ENCODE measurements around the gene PRPF4.

Gene PRPF4

DNA sequence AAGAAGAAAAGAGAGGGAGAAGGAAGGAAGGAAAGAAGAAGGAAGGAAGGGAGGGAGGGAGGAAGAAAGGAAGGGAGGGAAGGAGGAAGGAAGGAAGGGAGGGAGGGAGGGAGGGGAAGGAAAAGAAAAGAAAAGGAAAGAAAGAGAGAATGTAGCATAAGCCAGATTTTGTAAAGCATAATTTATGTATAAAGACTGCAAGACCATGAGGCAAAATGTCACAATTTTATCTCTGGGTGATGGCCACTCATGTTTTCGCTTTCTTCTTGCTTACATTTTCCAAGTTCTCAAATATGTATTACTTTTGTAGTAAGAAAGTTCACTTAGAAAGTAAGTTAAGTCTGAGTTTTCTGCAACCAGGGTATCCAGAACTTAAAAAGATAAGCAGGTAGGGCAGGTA lies 31.1 kb downstream of the PRPF4 start:
- H3K9ac ChIP-seq (ENCODE audit: low read depth in 1 of 2, low read length in 2 of 2): no peak overlapping the region
- H3K4me1 ChIP-seq (ENCODE audit: control insufficient read depth in 1 of 2, insufficient read depth in 2 of 2, low read length in 2 of 2): peaks cover 7 to 11% of the 10 kb centered on the region in 2 donors
- H3K36me3 ChIP-seq (ENCODE audit: control insufficient read depth in 1 of 2, insufficient read depth in 2 of 2, low read length in 2 of 2): no peaks in the 10 kb centered on the region
- no peak overlapping the region for H3K27ac ChIP-seq (ENCODE audit: low read depth, low read length)
- no peaks in the 10 kb centered on the region for H3K9me3 ChIP-seq (ENCODE audit: control insufficient read depth in 1 of 2, low read length in 2 of 2)
- H3K27me3 ChIP-seq (ENCODE audit: control insufficient read depth in 1 of 2, insufficient read depth in 2 of 2, low read length in 2 of 2): no peaks in the 10 kb centered on the region
- H3K4me3 ChIP-seq (ENCODE audit: low read depth in 1 of 2, low read length in 2 of 2): no peak overlapping the region

DNA sequence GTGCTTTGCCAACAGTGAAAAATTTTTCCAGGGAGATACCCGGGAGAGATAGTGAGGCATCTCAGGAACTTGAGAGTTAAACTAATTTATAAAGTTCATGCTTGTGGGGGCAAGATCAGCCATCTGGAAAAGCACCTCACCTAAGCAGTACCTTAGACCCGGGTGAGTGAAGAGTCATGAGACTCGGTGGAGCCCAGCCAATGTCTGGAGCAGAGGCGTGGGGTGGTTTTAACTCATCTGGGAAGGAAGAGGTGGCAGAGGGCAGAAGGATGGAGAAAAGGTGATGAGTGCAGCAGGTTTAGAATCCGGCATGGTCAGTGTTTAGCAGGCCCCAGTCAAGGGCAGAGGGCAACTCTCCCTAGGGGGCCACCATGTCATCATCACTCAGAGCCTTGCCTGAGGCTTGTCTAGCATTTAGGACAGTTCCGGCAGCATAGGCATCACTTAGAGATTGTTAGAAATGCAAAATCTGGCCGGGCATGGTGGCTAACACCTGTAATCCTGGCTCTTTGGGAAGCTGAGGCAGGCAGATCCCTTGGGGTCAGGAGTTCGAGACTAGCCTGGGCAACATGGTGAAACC lies 32.0 kb downstream of the PRPF4 start:
- Histone ChIP-seq H3K4me3 (ENCODE audit: low read depth in 1 of 2, low read length in 2 of 2) (no peak overlapping the region), H3K27me3 (ENCODE audit: control insufficient read depth in 1 of 2, insufficient read depth in 2 of 2, low read length in 2 of 2) (no peaks in the 10 kb centered on the region), H3K27ac (ENCODE audit: low read depth, low read length) (no peak overlapping the region), H3K9me3 (ENCODE audit: control insufficient read depth in 1 of 2, low read length in 2 of 2) (no peaks in the 10 kb centered on the region), H3K9ac (ENCODE audit: low read depth in 1 of 2, low read length in 2 of 2) (no peak overlapping the region), H3K36me3 (ENCODE audit: control insufficient read depth in 1 of 2, insufficient read depth in 2 of 2, low read length in 2 of 2) (no peaks in the 10 kb centered on the region), H3K4me1 (ENCODE audit: control insufficient read depth in 1 of 2, insufficient read depth in 2 of 2, low read length in 2 of 2) (peaks cover 6 to 7% of the 10 kb centered on the region in 2 donors)

DNA sequence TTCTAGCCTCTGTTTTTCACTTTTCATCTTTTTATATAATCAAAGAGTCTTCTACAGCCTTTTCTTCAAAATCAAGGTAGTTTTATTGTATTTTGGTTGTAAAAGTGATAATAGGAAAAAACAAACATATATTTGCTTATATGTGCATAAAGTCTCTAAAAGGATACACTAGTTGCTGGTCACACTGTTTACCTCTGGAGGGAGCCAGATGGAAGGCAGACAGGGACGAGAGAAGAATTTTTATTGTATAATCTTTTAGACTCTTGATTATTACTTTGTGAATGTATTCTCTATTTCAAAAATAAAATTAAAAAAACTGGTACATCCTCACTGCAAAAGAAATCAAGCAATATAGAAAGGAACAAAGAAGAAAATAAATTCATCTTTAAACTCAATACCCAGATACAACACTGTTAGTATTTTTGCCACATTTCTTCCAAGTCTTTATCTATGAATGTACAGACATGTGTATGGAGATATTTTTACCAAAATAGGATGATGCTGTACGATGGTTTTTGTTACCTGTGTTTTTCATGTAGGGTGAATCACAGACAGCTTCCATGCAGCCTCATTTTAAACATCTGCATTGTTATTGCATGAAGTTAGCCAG lies 33.9 kb downstream of the PRPF4 start:
- Histone ChIP-seq H3K4me3 (ENCODE audit: low read depth in 1 of 2, low read length in 2 of 2) (no peak overlapping the region), H3K9me3 (ENCODE audit: control insufficient read depth in 1 of 2, low read length in 2 of 2) (no peaks in the 10 kb centered on the region), H3K4me1 (ENCODE audit: control insufficient read depth in 1 of 2, insufficient read depth in 2 of 2, low read length in 2 of 2) (no peaks in the 10 kb centered on the region), H3K27me3 (ENCODE audit: control insufficient read depth in 1 of 2, insufficient read depth in 2 of 2, low read length in 2 of 2) (no peaks in the 10 kb centered on the region), H3K27ac (ENCODE audit: low read depth, low read length) (no peak overlapping the region), H3K36me3 (ENCODE audit: control insufficient read depth in 1 of 2, insufficient read depth in 2 of 2, low read length in 2 of 2) (no peaks in the 10 kb centered on the region), H3K9ac (ENCODE audit: low read depth in 1 of 2, low read length in 2 of 2) (no peak overlapping the region)

DNA sequence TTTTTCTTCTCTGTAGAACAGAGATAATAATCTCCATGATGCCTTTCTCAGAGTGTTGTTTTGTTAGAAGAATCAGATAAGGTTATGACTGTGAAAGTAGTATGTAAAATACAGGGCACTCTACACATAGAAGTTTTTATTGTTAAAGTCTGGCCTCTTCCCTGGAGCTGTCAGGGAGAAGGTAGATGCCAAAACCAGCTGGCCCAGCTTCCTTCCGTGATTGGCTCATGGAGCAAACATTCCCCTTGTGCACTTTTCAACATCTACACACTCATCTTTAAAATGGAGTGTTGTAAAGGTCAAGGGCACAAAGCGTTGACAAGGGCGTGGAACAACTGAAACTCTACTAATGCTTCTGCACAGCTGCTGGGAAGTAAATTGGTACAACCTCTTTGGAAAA lies 35.1 kb downstream of the PRPF4 start:
- no peak overlapping the region for H3K9ac ChIP-seq (ENCODE audit: low read depth in 1 of 2, low read length in 2 of 2)
- H3K9me3 ChIP-seq (ENCODE audit: control insufficient read depth in 1 of 2, low read length in 2 of 2): no peaks in the 10 kb centered on the region
- H3K36me3 ChIP-seq (ENCODE audit: control insufficient read depth in 1 of 2, insufficient read depth in 2 of 2, low read length in 2 of 2): no peaks in the 10 kb centered on the region
- no peak overlapping the region for H3K4me3 ChIP-seq (ENCODE audit: low read depth in 1 of 2, low read length in 2 of 2)
- no peaks in the 10 kb centered on the region for H3K4me1 ChIP-seq (ENCODE audit: control insufficient read depth in 1 of 2, insufficient read depth in 2 of 2, low read length in 2 of 2)
- no peak overlapping the region for H3K27ac ChIP-seq (ENCODE audit: low read depth, low read length)
- H3K27me3 ChIP-seq (ENCODE audit: control insufficient read depth in 1 of 2, insufficient read depth in 2 of 2, low read length in 2 of 2): no peaks in the 10 kb centered on the region

DNA sequence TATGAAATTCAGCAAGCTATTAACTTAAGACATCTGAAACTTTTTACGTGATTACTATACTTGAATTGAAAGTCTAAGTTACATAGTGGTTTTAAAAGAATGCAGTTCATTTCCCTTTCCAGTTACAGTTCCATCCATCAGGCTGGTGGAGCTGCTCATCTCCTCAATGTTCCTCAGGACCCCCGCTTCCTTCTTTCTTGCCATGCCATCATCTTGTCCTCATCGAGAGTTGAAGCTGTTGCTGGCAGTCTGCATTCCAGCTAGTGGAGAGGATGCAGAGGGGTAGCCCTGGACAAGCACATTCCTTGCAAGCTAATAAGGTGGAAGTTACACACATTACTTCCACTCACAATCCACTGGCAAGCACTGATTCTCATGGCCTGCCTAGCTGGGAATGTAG lies 36.5 kb downstream of the PRPF4 start:
- Histone ChIP-seq H3K4me3 (ENCODE audit: low read depth in 1 of 2, low read length in 2 of 2) (no peak overlapping the region), H3K9me3 (ENCODE audit: control insufficient read depth in 1 of 2, low read length in 2 of 2) (no peaks in the 10 kb centered on the region), H3K9ac (ENCODE audit: low read depth in 1 of 2, low read length in 2 of 2) (no peak overlapping the region)

DNA sequence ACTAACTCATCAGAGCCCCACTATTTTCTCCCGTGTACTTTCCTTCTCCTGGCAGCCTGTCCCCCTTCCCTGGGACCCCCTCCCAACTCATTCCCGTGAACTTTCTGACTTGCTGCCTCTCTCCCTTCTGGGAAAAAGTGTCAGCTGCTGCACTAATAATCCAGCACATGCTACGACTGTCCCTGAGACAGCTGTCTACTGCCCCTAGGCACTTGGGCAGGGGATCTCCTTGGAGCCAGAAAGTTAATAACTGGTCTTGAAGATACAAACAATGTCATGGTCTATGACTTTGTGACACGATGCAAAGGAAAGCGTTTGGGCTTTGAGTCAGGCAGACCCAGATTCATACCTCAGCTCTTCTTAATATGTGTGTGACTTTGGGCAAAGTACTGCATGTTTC lies 37.8 kb downstream of the PRPF4 start:
- no peaks in the 10 kb centered on the region for H3K4me1 ChIP-seq (ENCODE audit: control insufficient read depth in 1 of 2, insufficient read depth in 2 of 2, low read length in 2 of 2)
- no peaks in the 10 kb centered on the region for H3K36me3 ChIP-seq (ENCODE audit: control insufficient read depth in 1 of 2, insufficient read depth in 2 of 2, low read length in 2 of 2)
- no peaks in the 10 kb centered on the region for H3K9me3 ChIP-seq (ENCODE audit: control insufficient read depth in 1 of 2, low read length in 2 of 2)
- no peaks in the 10 kb centered on the region for H3K27me3 ChIP-seq (ENCODE audit: control insufficient read depth in 1 of 2, insufficient read depth in 2 of 2, low read length in 2 of 2)
- no peak overlapping the region for H3K4me3 ChIP-seq (ENCODE audit: low read depth in 1 of 2, low read length in 2 of 2)
- H3K9ac ChIP-seq (ENCODE audit: low read depth in 1 of 2, low read length in 2 of 2): no peak overlapping the region
- no peak overlapping the region for H3K27ac ChIP-seq (ENCODE audit: low read depth, low read length)

More for the DNA sequence above, 36.5 kb downstream of the PRPF4 start:
- no peaks in the 10 kb centered on the region for H3K4me1 ChIP-seq (ENCODE audit: control insufficient read depth in 1 of 2, insufficient read depth in 2 of 2, low read length in 2 of 2)
- no peak overlapping the region for H3K27ac ChIP-seq (ENCODE audit: low read depth, low read length)
- no peaks in the 10 kb centered on the region for H3K27me3 ChIP-seq (ENCODE audit: control insufficient read depth in 1 of 2, insufficient read depth in 2 of 2, low read length in 2 of 2)
- no peaks in the 10 kb centered on the region for H3K36me3 ChIP-seq (ENCODE audit: control insufficient read depth in 1 of 2, insufficient read depth in 2 of 2, low read length in 2 of 2)

DNA sequence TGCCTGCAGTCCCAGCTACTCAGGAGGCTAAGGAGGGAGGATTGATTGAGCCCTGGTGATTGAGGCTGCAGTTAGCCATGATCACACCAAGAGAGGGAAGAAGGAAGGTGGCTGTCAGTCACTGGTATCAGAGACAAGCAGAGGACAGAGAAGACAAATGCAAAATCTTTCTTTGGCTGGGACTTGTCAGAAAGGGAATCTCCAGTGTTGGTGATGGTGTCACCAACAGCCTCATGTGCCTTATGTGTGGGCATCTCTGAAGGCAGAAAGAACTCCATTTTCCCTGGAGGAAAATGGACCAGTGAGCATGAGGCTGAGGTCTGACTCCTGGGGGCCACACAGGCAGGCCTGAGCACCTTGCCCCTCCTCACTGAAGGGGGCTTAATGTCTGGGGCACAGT lies 39.8 kb downstream of the PRPF4 start:
- Histone ChIP-seq H3K9me3 (ENCODE audit: control insufficient read depth in 1 of 2, low read length in 2 of 2) (no peaks in the 10 kb centered on the region), H3K36me3 (ENCODE audit: control insufficient read depth in 1 of 2, insufficient read depth in 2 of 2, low read length in 2 of 2) (no peaks in the 10 kb centered on the region), H3K27me3 (ENCODE audit: control insufficient read depth in 1 of 2, insufficient read depth in 2 of 2, low read length in 2 of 2) (no peaks in the 10 kb centered on the region), H3K27ac (ENCODE audit: low read depth, low read length) (no peak overlapping the region), H3K4me1 (ENCODE audit: control insufficient read depth in 1 of 2, insufficient read depth in 2 of 2, low read length in 2 of 2) (no peaks in the 10 kb centered on the region), H3K9ac (ENCODE audit: low read depth in 1 of 2, low read length in 2 of 2) (no peak overlapping the region), H3K4me3 (ENCODE audit: low read depth in 1 of 2, low read length in 2 of 2) (no peak overlapping the region)

DNA sequence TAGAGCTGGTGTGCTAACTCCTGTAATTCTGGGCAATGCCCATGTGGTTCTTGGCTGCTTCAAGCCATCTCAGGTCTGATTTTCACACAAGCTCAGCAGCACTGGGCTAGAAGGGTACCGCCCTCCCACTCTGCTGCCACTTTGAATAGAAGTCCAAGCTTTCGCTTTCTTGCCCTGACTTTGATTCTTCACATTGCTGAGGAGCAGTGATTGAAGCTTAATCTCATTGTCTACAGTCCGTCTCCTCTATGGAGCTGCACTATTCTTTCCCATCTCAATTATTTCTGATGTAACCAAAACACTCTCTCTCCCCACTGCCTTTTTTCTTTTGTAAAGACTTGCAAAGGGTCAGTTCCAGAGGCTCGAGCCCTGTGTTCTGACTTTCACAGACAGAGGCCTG lies 40.6 kb downstream of the PRPF4 start:
- Histone ChIP-seq H3K27me3 (ENCODE audit: control insufficient read depth in 1 of 2, insufficient read depth in 2 of 2, low read length in 2 of 2) (no peaks in the 10 kb centered on the region), H3K4me1 (ENCODE audit: control insufficient read depth in 1 of 2, insufficient read depth in 2 of 2, low read length in 2 of 2) (no peaks in the 10 kb centered on the region), H3K27ac (ENCODE audit: low read depth, low read length) (no peak overlapping the region), H3K9ac (ENCODE audit: low read depth in 1 of 2, low read length in 2 of 2) (no peak overlapping the region), H3K9me3 (ENCODE audit: control insufficient read depth in 1 of 2, low read length in 2 of 2) (no peaks in the 10 kb centered on the region), H3K4me3 (ENCODE audit: low read depth in 1 of 2, low read length in 2 of 2) (no peak overlapping the region), H3K36me3 (ENCODE audit: control insufficient read depth in 1 of 2, insufficient read depth in 2 of 2, low read length in 2 of 2) (no peaks in the 10 kb centered on the region)

DNA sequence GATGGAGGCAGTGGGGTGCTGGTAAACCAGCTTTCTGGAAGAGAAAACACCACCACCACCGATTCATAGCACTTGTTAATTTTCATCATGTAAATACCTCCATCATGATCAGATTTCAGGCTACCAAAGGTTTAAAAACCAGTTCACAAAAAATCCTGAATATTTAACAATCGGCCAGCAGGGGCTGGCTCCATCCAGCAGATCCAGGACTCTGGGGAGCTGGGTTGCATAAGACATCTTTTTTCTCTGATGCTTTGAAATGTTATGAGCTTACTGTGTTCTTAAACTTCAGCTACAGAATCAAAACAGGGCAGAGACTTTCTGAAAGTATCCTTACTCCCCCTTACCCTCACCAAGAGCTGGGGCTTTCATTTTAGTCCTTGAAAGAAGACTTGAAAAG lies 42.3 kb downstream of the PRPF4 start:
- Histone ChIP-seq H3K36me3 (ENCODE audit: control insufficient read depth in 1 of 2, insufficient read depth in 2 of 2, low read length in 2 of 2) (no peaks in the 10 kb centered on the region), H3K9ac (ENCODE audit: low read depth in 1 of 2, low read length in 2 of 2) (no peak overlapping the region), H3K27ac (ENCODE audit: low read depth, low read length) (no peak overlapping the region)

DNA sequence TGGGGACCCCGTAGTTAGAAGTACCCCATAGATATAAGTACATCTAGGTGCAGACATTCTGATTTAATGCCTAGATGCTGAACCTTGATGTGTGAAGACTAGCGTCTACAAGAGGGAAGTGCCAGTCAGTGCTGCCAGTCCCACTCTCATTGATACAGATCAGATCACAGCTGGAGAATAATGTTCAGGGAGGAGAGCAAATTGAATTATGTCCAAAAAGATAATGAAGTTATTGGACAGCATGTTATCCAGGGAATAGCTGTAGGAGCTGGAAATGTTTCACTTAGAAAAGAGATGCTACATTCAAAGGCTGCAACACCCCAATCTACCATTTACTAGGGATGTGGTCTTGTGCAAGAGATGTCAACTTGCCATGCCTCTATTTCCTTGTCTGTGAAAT lies 43.6 kb downstream of the PRPF4 start:
- Histone ChIP-seq H3K36me3 (ENCODE audit: control insufficient read depth in 1 of 2, insufficient read depth in 2 of 2, low read length in 2 of 2) (no peaks in the 10 kb centered on the region), H3K4me3 (ENCODE audit: low read depth in 1 of 2, low read length in 2 of 2) (no peak overlapping the region), H3K9me3 (ENCODE audit: control insufficient read depth in 1 of 2, low read length in 2 of 2) (no peaks in the 10 kb centered on the region), H3K27me3 (ENCODE audit: control insufficient read depth in 1 of 2, insufficient read depth in 2 of 2, low read length in 2 of 2) (no peaks in the 10 kb centered on the region), H3K4me1 (ENCODE audit: control insufficient read depth in 1 of 2, insufficient read depth in 2 of 2, low read length in 2 of 2) (no peaks in the 10 kb centered on the region), H3K27ac (ENCODE audit: low read depth, low read length) (no peak overlapping the region), H3K9ac (ENCODE audit: low read depth in 1 of 2, low read length in 2 of 2) (no peak overlapping the region)

More for the DNA sequence above, 42.3 kb downstream of the PRPF4 start:
- no peaks in the 10 kb centered on the region for H3K9me3 ChIP-seq (ENCODE audit: control insufficient read depth in 1 of 2, low read length in 2 of 2)
- H3K4me3 ChIP-seq (ENCODE audit: low read depth in 1 of 2, low read length in 2 of 2): no peak overlapping the region
- H3K4me1 ChIP-seq (ENCODE audit: control insufficient read depth in 1 of 2, insufficient read depth in 2 of 2, low read length in 2 of 2): no peaks in the 10 kb centered on the region
- H3K27me3 ChIP-seq (ENCODE audit: control insufficient read depth in 1 of 2, insufficient read depth in 2 of 2, low read length in 2 of 2): no peaks in the 10 kb centered on the region
